Measurements from ENCODE around the gene VEGFD. TPM values are rescaled to one million over a fixed set of nuclear protein-coding genes. Genes with fewer than 3 reads are reported as not detected.

Gene VEGFD
- total and polyA plus RNA-seq, 2 donors (not counting 1 experiment from before 2014, with no cell fraction given): not detected

- Mint-ChIP-seq H3K9me3 (ENCODE audit: insufficient read depth) (no peaks in the 10 kb centered on the region), H3K4me3 (no peak overlapping the region), H3K4me1 (no peaks in the 10 kb centered on the region), H3K27ac (no peak overlapping the region), H3K27me3 (no peaks in the 10 kb centered on the region)
- Histone ChIP-seq H2AFZ (ENCODE audit: insufficient read depth, low read depth, low read length, poor library complexity, severe bottlenecking) (no peak overlapping the region), H3K4me1 (ENCODE audit: control insufficient read depth in 2 of 2, insufficient read depth in 2 of 2, low read length in 2 of 2) (no peaks in the 10 kb centered on the region), H3K27me3 (replicated peaks in 1 of 4; ENCODE audit: control extremely low read depth in 1 of 4, control insufficient read depth in 3 of 4, insufficient read depth in 4 of 4, low read length in 3 of 4) (no peaks in the 10 kb centered on the region), H3K9ac (ENCODE audit: low read length) (no peak overlapping the region), H3K27ac (ENCODE audit: low read length in 2 of 2) (no peak overlapping the region), H3K36me3 (replicated peaks in 1 of 2; ENCODE audit: control extremely low read depth in 1 of 2, control insufficient read depth in 1 of 2, extremely low read depth in 1 of 2, insufficient read depth in 2 of 2, low read length in 1 of 2) (no peaks in the 10 kb centered on the region), H3K9me3 (ENCODE audit: control extremely low read depth in 1 of 3, control insufficient read depth in 2 of 3, insufficient read depth in 1 of 3, low read length in 2 of 3) (no peaks in the 10 kb centered on the region), H3K4me3 (ENCODE audit: control extremely low read depth in 1 of 5, extremely low read depth in 1 of 5, insufficient read depth in 1 of 5, low read depth in 2 of 5, low read length in 4 of 5) (no peak overlapping the region), H4K20me1 (ENCODE audit: control insufficient read depth, insufficient read depth, low read length, poor library complexity, severe bottlenecking) (no peaks in the 10 kb centered on the region), H3K79me2 (ENCODE audit: control insufficient read depth, insufficient read depth, low read length) (no peaks in the 10 kb centered on the region), H3K4me2 (replicated peaks; ENCODE audit: low read depth, low read length, poor library complexity, severe bottlenecking) (no peak overlapping the region)
- intact Hi-C loops (cut with micrococcal nuclease): no loop called here
- ChIA-PET POLR2A (no interaction called here), CTCF (interaction anchor here (0.8 to 0.9 kb wide), 2 partner anchors 10 to 167 kb away, joined by 3 read pairs; no protein-coding TSS in a partner anchor)
- DNase-seq: no peak
- TF ChIP-seq CTCF (IDR thresholded peaks at IDR 0.05) (no peak), EZH2 (IDR thresholded peaks at IDR 0.05; ENCODE audit: borderline replicate concordance, insufficient read depth, low read depth, low read length, poor library complexity, severe bottlenecking) (no peak)
- WGBS (ENCODE audit: insufficient coverage): 24% methylated on average over 3 of the region's 4 CpGs
- no peak for ATAC-seq (ENCODE audit: low read depth)
Measured at GRCh38 chrX:15301924-15302323, 82.3 kb downstream of the VEGFD start.

GRCh38 chrX:15299941-15300851 is 84.0 kb downstream of the VEGFD start:
- no peak overlapping the region for H2AFZ ChIP-seq (ENCODE audit: insufficient read depth, low read depth, low read length, poor library complexity, severe bottlenecking)
- H3K9me3 ChIP-seq (ENCODE audit: control extremely low read depth in 1 of 3, control insufficient read depth in 2 of 3, insufficient read depth in 1 of 3, low read length in 2 of 3): no peaks in the 10 kb centered on the region
- no peaks in the 10 kb centered on the region for H4K20me1 ChIP-seq (ENCODE audit: control insufficient read depth, insufficient read depth, low read length, poor library complexity, severe bottlenecking)
- no peaks in the 10 kb centered on the region for H3K36me3 ChIP-seq (replicated peaks in 1 of 2; ENCODE audit: control extremely low read depth in 1 of 2, control insufficient read depth in 1 of 2, extremely low read depth in 1 of 2, insufficient read depth in 2 of 2, low read length in 1 of 2)
- no peak overlapping the region for H3K27ac Mint-ChIP-seq
- H3K4me1 ChIP-seq (ENCODE audit: control insufficient read depth in 2 of 2, insufficient read depth in 2 of 2, low read length in 2 of 2): no peaks in the 10 kb centered on the region
- intact Hi-C loops (cut with micrococcal nuclease): loop anchor here (1.0 kb wide), 1 partner anchor 171 kb away; no protein-coding TSS in a partner anchor
- H3K27me3 ChIP-seq (replicated peaks in 1 of 4; ENCODE audit: control extremely low read depth in 1 of 4, control insufficient read depth in 3 of 4, insufficient read depth in 4 of 4, low read length in 3 of 4): no peaks in the 10 kb centered on the region
- no peak overlapping the region for H3K4me3 Mint-ChIP-seq
- ATAC-seq (ENCODE audit: low read depth) (no peak), DNase-seq (peak; percentile 5)
- H3K79me2 ChIP-seq (ENCODE audit: control insufficient read depth, insufficient read depth, low read length): no peaks in the 10 kb centered on the region
- ChIA-PET CTCF (interaction anchor here (0.8 to 1.4 kb wide), 4 partner anchors 12 to 170 kb away, joined by 3 to 16 read pairs (median 4); no protein-coding TSS in a partner anchor), POLR2A (no interaction called here)
- H3K27ac ChIP-seq (ENCODE audit: low read length in 2 of 2): no peak overlapping the region
- no peaks in the 10 kb centered on the region for H3K9me3 Mint-ChIP-seq (ENCODE audit: insufficient read depth)
- no peaks in the 10 kb centered on the region for H3K27me3 Mint-ChIP-seq
- no peak overlapping the region for H3K4me2 ChIP-seq (replicated peaks; ENCODE audit: low read depth, low read length, poor library complexity, severe bottlenecking)
- no peaks in the 10 kb centered on the region for H3K4me1 Mint-ChIP-seq
- no CpG with 5 or more reads among the region's 4 CpGs for WGBS (ENCODE audit: insufficient coverage)
- no peak overlapping the region for H3K9ac ChIP-seq (ENCODE audit: low read length)
- H3K4me3 ChIP-seq (ENCODE audit: control extremely low read depth in 1 of 5, extremely low read depth in 1 of 5, insufficient read depth in 1 of 5, low read depth in 2 of 5, low read length in 4 of 5): no peak overlapping the region
- TF ChIP-seq CTCF (IDR thresholded peaks at IDR 0.05) (peak; percentile 45), EZH2 (IDR thresholded peaks at IDR 0.05; ENCODE audit: borderline replicate concordance, insufficient read depth, low read depth, low read length, poor library complexity, severe bottlenecking) (no peak)

Data from B cell (primary cell).